ENCODE results near the gene TGFBI.
"Not testable (repeated sequence)": the region's sequence is repeated elsewhere in the genome, so short reads cannot be mapped to it uniquely, and the experiment has no call there.

The TGFBI gene

GRCh38 chr5:136027311-136027710 lies 1.5 kb upstream of the TGFBI start:
- no peak for DNase-seq

GRCh38 chr5:136028090-136028489 lies 698 bp upstream of the TGFBI start:
- no peak for DNase-seq

GRCh38 chr5:136030252-136030651 lies 1.5 kb downstream of the TGFBI start:
- DNase-seq: no peak

GRCh38 chr5:136030956-136031611 lies 2.3 kb downstream of the TGFBI start:
- no peak for DNase-seq

GRCh38 chr5:136031711-136032110 lies 2.9 kb downstream of the TGFBI start:
- DNase-seq: no peak

- DNase-seq: no peak
These were observed 3.8 kb downstream of the TGFBI start for GRCh38 chr5:136032564-136032963.

GRCh38 chr5:136033234-136033633 lies 4.4 kb downstream of the TGFBI start:
- no peak for DNase-seq

- no peak for DNase-seq
These were observed 5.1 kb downstream of the TGFBI start for GRCh38 chr5:136033848-136034247.

GRCh38 chr5:136034492-136034891 lies 5.7 kb downstream of the TGFBI start:
- no peak for DNase-seq

GRCh38 chr5:136034984-136035383 lies 6.2 kb downstream of the TGFBI start:
- DNase-seq: no peak

GRCh38 chr5:136035837-136036236 lies 7.0 kb downstream of the TGFBI start:
- no peak for DNase-seq

- DNase-seq: no peak
These were observed 7.6 kb downstream of the TGFBI start for GRCh38 chr5:136036293-136036911.

GRCh38 chr5:136037001-136037705 lies 8.4 kb downstream of the TGFBI start:
- DNase-seq: no peak

GRCh38 chr5:136038635-136039034 lies 9.8 kb downstream of the TGFBI start:
- no peak for DNase-seq

- DNase-seq: no peak
These were observed 10.4 kb downstream of the TGFBI start for GRCh38 chr5:136039202-136039601.

- DNase-seq: no peak
These were observed 12.1 kb downstream of the TGFBI start for GRCh38 chr5:136040746-136041415.

GRCh38 chr5:136042156-136042555 lies 13.4 kb downstream of the TGFBI start:
- no peak for DNase-seq

- DNase-seq: peak; percentile 83
These were observed 13.9 kb downstream of the TGFBI start for GRCh38 chr5:136042665-136043121.

- no peak for DNase-seq
These were observed 14.8 kb downstream of the TGFBI start for GRCh38 chr5:136043551-136043950.

- DNase-seq: no peak
These were observed 15.3 kb downstream of the TGFBI start for GRCh38 chr5:136043968-136044610.

- not testable (repeated sequence) for DNase-seq
These were observed 16.2 kb downstream of the TGFBI start for GRCh38 chr5:136045026-136045425.

- DNase-seq: no peak
These were observed 17.5 kb downstream of the TGFBI start for GRCh38 chr5:136046246-136046645.

- DNase-seq: no peak
These were observed 19.1 kb downstream of the TGFBI start for GRCh38 chr5:136047858-136048257.
